ENCODE results near the gene HEBP1. TPM values are rescaled to one million over a fixed set of nuclear protein-coding genes. Genes with fewer than 3 reads are reported as not detected.

HEBP1 gene
- total and polyA plus RNA-seq, 4 donors = 40.5 to 62.7 (median 53.7) TPM

DNA sequence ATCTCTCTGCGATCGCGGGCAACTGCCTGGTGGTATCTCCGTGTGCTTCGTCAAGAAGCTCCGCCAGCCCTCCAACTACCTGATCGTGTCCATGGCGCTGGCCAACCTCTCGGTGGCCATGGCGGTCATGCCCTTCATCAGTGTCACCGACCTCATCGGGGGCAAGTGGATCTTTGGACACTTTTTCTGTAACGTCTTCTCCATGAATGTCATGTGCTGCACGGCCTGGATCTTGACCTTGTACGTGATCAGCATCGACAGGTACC lies 1.6 kb upstream of the HEBP1 start:
- no peak overlapping the region for H3K9ac ChIP-seq (ENCODE audit: insufficient read depth in 1 of 2, low read length in 2 of 2)
- ATAC-seq (ENCODE audit: insufficient read depth, low FRiP score) (no peak), DNase-seq (no peak)
- H3K4me3 ChIP-seq = peak overlapping the region; percentile 54
- H3K4me1 ChIP-seq (ENCODE audit: control insufficient read depth in 5 of 5, insufficient read depth in 5 of 5, low read length in 5 of 5) = peaks cover 0 to 25% (median 9%) of the 10 kb centered on the region in 5 donors
- WGBS, 2 donors = 44 to 51% methylated on average over 16 of the region's 16 CpGs
- peaks cover 0 to 3% (median 0%) of the 10 kb centered on the region in 4 donors for H3K36me3 ChIP-seq (ENCODE audit: control insufficient read depth in 4 of 4, insufficient read depth in 4 of 4, low read length in 4 of 4)
- TF ChIP-seq CTCF (IDR thresholded peaks at IDR 0.05; ENCODE audit: control extremely low read depth, extremely low read depth) = no peak
- no peaks in the 10 kb centered on the region for H3K9me3 ChIP-seq (ENCODE audit: control insufficient read depth in 4 of 4, insufficient read depth in 3 of 4, low read length in 3 of 4)
- no peaks in the 10 kb centered on the region for H3K27me3 ChIP-seq (ENCODE audit: control insufficient read depth in 3 of 3, insufficient read depth in 3 of 3, low read length in 2 of 3)
- H3K27ac ChIP-seq (ENCODE audit: low read depth in 1 of 2, low read length in 1 of 2) = peak overlapping the region in 1 of 2 donors; percentile 85

DNA sequence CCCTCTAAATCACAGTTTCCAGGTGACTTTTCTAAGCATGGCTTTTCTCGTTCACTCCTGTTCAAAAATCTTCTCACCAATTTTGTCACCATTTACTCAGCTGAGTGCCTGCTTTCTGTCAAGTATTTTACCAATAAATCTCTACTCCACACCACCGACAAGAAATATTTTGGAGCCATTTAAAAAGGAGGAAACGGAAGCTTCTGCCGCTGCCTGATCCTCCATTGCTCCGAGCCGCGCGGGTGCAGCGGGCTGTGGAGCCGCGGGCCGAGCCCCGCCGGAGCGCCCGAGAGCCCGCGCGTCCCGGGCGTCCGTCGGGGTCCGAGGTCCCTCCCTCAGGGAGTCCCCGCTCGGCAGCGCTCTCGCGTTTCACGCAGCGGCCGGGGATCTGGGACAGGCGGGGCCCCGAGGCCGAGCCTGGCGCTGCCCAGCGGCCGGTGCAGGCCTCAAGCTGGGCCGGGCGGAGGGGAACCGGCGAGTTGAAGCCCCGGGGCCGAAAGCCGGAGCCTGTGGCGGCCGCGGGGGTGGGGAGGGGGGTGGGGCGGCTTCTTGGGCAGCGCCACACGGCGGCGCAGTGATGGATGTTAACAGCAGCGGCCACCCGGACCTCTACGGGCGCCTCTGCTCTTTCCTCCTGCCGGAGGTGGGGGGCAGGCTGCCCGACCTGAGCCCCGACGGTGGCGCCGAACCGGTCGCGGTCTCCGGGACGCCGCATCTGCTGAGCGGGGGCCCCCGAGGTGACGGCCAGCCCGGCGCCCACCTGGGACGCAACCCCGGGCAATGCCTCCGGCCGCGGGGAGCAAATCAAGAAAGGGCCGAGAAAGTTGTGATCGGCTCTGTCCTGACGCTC lies 1.1 kb upstream of the HEBP1 start:
- no peak for TF ChIP-seq CTCF (IDR thresholded peaks at IDR 0.05; ENCODE audit: control extremely low read depth, extremely low read depth)

GRCh38 chr12:13000616-13000924 lies 505 bp upstream of the HEBP1 start:
- WGBS, 2 donors = 0 to 1% methylated on average over 15 to 16 of the region's 16 CpGs

More for the DNA sequence above, 1.1 kb upstream of the HEBP1 start:
- H3K4me3 ChIP-seq = peak overlapping the region; percentile 66
- peak overlapping the region; percentile 89 to 94 for H3K27ac ChIP-seq (ENCODE audit: low read depth in 1 of 2, low read length in 1 of 2)
- no peaks in the 10 kb centered on the region for H3K27me3 ChIP-seq (ENCODE audit: control insufficient read depth in 3 of 3, insufficient read depth in 3 of 3, low read length in 2 of 3)
- H3K9ac ChIP-seq (ENCODE audit: insufficient read depth in 1 of 2, low read length in 2 of 2) = peak overlapping the region; percentile 66 to 87
- H3K9me3 ChIP-seq (ENCODE audit: control insufficient read depth in 4 of 4, insufficient read depth in 3 of 4, low read length in 3 of 4) = no peaks in the 10 kb centered on the region
- DNase-seq = peak; percentile 71 to 75 (median 72)
- H3K4me1 ChIP-seq (ENCODE audit: control insufficient read depth in 5 of 5, insufficient read depth in 5 of 5, low read length in 5 of 5) = peaks cover 0 to 25% (median 9%) of the 10 kb centered on the region in 5 donors
- 1% methylated on average over 72 to 82 of the region's 82 CpGs for WGBS, 2 donors
- peaks cover 0 to 3% (median 0%) of the 10 kb centered on the region in 4 donors for H3K36me3 ChIP-seq (ENCODE audit: control insufficient read depth in 4 of 4, insufficient read depth in 4 of 4, low read length in 4 of 4)
- peak; percentile 29 for ATAC-seq (ENCODE audit: insufficient read depth, low FRiP score)

More at GRCh38 chr12:13000616-13000924, 505 bp upstream of the HEBP1 start:
- H3K4me1 ChIP-seq (ENCODE audit: control insufficient read depth in 5 of 5, insufficient read depth in 5 of 5, low read length in 5 of 5) = peaks cover 0 to 25% (median 9%) of the 10 kb centered on the region in 5 donors
- peak overlapping the region; percentile 66 to 87 for H3K9ac ChIP-seq (ENCODE audit: insufficient read depth in 1 of 2, low read length in 2 of 2)
- ATAC-seq (ENCODE audit: insufficient read depth, low FRiP score) (peak; percentile 15), DNase-seq (no peak)
- peak overlapping the region; percentile 66 for H3K4me3 ChIP-seq
- H3K9me3 ChIP-seq (ENCODE audit: control insufficient read depth in 4 of 4, insufficient read depth in 3 of 4, low read length in 3 of 4) = no peaks in the 10 kb centered on the region
- TF ChIP-seq CTCF (IDR thresholded peaks at IDR 0.05; ENCODE audit: control extremely low read depth, extremely low read depth) = no peak
- no peaks in the 10 kb centered on the region for H3K27me3 ChIP-seq (ENCODE audit: control insufficient read depth in 3 of 3, insufficient read depth in 3 of 3, low read length in 2 of 3)
- H3K36me3 ChIP-seq (ENCODE audit: control insufficient read depth in 4 of 4, insufficient read depth in 4 of 4, low read length in 4 of 4) = peaks cover 0 to 3% (median 0%) of the 10 kb centered on the region in 4 donors
- peak overlapping the region; percentile 89 to 94 for H3K27ac ChIP-seq (ENCODE audit: low read depth in 1 of 2, low read length in 1 of 2)
